ENCODE measurements around the gene ESD. TPM values are rescaled to one million over a fixed set of nuclear protein-coding genes. Genes with fewer than 3 reads are reported as not detected.
A peak's percentile ranks its signal among the peaks of the same experiment; 100 is the strongest.

Gene ESD
- total and polyA plus RNA-seq, 11 donors, result 89.7 to 113 (median 103) TPM

DNA sequence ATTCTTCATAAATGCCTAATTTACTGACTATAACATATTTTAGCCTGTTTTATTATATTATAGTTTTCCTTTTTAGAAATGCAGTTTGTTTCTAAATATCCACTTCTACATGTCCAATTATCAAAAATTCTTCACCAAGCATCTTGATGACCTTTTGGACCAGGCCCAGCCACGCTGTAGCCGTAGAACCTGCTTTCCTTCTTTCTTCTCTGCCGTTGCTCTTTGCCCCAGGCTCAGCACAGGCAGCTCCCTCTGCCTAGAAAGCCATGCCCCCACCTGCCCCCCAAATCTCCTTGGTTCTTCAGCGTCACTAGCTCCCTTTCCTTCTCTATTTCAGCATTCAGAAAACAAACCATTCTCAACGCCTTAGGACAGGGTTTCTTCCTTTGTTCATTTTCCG is 65.4 kb downstream of the ESD start:
- no peak for ATAC-seq

GRCh38 chr13:46728777-46729176 is 68.2 kb downstream of the ESD start:
- intact Hi-C loops (cut with DNase I), result no loop called here
- no peak for ATAC-seq
- TF ChIP-seq POLR2A (IDR thresholded peaks at IDR 0.05), result no peak
- TF ChIP-seq, protein P1, sequence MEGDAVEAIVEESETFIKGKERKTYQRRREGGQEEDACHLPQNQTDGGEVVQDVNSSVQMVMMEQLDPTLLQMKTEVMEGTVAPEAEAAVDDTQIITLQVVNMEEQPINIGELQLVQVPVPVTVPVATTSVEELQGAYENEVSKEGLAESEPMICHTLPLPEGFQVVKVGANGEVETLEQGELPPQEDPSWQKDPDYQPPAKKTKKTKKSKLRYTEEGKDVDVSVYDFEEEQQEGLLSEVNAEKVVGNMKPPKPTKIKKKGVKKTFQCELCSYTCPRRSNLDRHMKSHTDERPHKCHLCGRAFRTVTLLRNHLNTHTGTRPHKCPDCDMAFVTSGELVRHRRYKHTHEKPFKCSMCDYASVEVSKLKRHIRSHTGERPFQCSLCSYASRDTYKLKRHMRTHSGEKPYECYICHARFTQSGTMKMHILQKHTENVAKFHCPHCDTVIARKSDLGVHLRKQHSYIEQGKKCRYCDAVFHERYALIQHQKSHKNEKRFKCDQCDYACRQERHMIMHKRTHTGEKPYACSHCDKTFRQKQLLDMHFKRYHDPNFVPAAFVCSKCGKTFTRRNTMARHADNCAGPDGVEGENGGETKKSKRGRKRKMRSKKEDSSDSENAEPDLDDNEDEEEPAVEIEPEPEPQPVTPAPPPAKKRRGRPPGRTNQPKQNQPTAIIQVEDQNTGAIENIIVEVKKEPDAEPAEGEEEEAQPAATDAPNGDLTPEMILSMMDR (IDR thresholded peaks at IDR 0.05), result peak in 5 of 12 donors; percentile 9 to 24 (median 14)
- no peak for DNase-seq
- no peaks in the 10 kb centered on the region for H3K4me1 ChIP-seq
- no peak overlapping the region for H3K4me3 ChIP-seq
- 89 to 95% (median 94%) methylated on average over 7 of the region's 7 CpGs for WGBS, 4 donors
- H3K27ac ChIP-seq, result no peak overlapping the region
- H3K27me3 ChIP-seq, result no peaks in the 10 kb centered on the region
- no peaks in the 10 kb centered on the region for H3K9me3 ChIP-seq
- peaks cover 0 to 100% (median 88%) of the 10 kb centered on the region in 9 donors for H3K36me3 ChIP-seq

More for the DNA sequence above, 65.4 kb downstream of the ESD start:
- H3K27me3 ChIP-seq, result no peaks in the 10 kb centered on the region
- WGBS, 4 donors, result 93 to 95% (median 94%) methylated on average over 6 of the region's 6 CpGs
- H3K9me3 ChIP-seq, result no peaks in the 10 kb centered on the region
- no peak overlapping the region for H3K27ac ChIP-seq
- peaks cover 0 to 99% (median 78%) of the 10 kb centered on the region in 9 donors for H3K36me3 ChIP-seq
- TF ChIP-seq, protein P1 (IDR thresholded peaks at IDR 0.05), result no peak
- no peak for TF ChIP-seq POLR2A (IDR thresholded peaks at IDR 0.05)
- no peaks in the 10 kb centered on the region for H3K4me1 ChIP-seq
- H3K4me3 ChIP-seq, result no peak overlapping the region
- intact Hi-C loops (cut with DNase I), result no loop called here
- no peak for DNase-seq

DNA sequence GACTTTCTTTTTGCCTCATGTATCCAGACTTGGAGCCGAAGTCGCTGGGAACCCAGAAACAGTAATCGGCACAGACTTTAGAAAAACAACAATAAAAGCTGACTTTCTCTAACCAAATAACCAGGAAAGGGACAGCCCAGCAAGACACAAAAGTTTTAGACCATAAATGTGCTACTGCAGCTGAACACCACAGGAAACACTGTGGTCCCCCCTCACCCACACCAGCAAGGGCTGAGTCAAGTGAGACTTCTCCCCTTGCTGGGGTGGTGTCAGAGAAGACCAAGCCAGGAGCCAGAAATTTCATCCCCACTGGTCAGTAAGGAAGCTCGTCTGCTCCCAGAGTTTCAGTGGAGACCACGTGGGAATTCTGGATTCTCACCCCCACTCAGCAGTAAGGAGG is 70.6 kb downstream of the ESD start:
- H3K36me3 ChIP-seq, result peaks cover 0 to 94% (median 83%) of the 10 kb centered on the region in 9 donors
- no peak for TF ChIP-seq POLR2A (IDR thresholded peaks at IDR 0.05)
- TF ChIP-seq, protein P1 (IDR thresholded peaks at IDR 0.05), result no peak
- ATAC-seq (no peak), DNase-seq (no peak)
- no peaks in the 10 kb centered on the region for H3K9me3 ChIP-seq
- H3K27me3 ChIP-seq, result no peaks in the 10 kb centered on the region
- H3K4me3 ChIP-seq, result no peak overlapping the region
- H3K4me1 ChIP-seq, result no peaks in the 10 kb centered on the region
- H3K27ac ChIP-seq, result no peak overlapping the region
- WGBS, 4 donors, result 90 to 94% (median 91%) methylated on average over 4 to 5 of the region's 5 CpGs
- intact Hi-C loops (cut with DNase I), result no loop called here

Other genes with a start within 250 kb of the ESD start
- gene LRCH1, start 244.0 kb downstream of the ESD start, total RNA-seq, result 10 to 100 TPM in 8 of 9 donors, 1 to 10 TPM in 1; 9.8 to 20.1 (median 12.9) TPM
- 1 to 10 TPM; 4.5 to 6.4 TPM for gene LRCH1, start 244.0 kb downstream of the ESD start, polyA plus RNA-seq
- under 1 TPM in 4 of 9 donors, not detected in 5; 0.07 to 0.41 (median 0.19) TPM for gene HTR2A, start 99.9 kb upstream of the ESD start, total RNA-seq
- gene HTR2A, start 99.9 kb upstream of the ESD start, polyA plus RNA-seq, result under 1 TPM; 0.04 to 0.24 TPM

All from heart left ventricle (tissue), 16 donors.